IMR-90 (cell line): Measurements from ENCODE around the gene ZNF286A. TPM values are rescaled to one million over a fixed set of nuclear protein-coding genes. Genes with fewer than 3 reads are reported as not detected.
A peak's percentile ranks its signal among the peaks of the same experiment; 100 is the strongest.
"Not testable (repeated sequence)": the region's sequence is repeated elsewhere in the genome, so short reads cannot be mapped to it uniquely, and the experiment has no call there.

Experiments used
- ATAC-seq: fragments of 200-7000 bp; cut with Tn5 transposase; 2 replicates; pipeline ENCODE4 v1.9.1; 2020; ENCODE audit warnings: low read depth, mild to moderate bottlenecking, moderate library complexity
- BruUV-seq: library from RNA; stranded (reverse); fragments of 400-500 nt; replicated peaks from 2 replicates; lab custom pipeline; 2021; lab: Mats Ljungman, UMichigan
- CTCF ChIA-PET: fragments of 300-600 bp; formaldehyde crosslinking; extraction: SDS; loops from one replicate; lab custom pipeline; 2021; ENCODE audit warnings: antibody characterized with exemption; lab: Yijun Ruan, JAX
- POLR2A ChIA-PET: fragments of 300-600 bp; sonication (Branson Sonifier 250); formaldehyde crosslinking; loops from one replicate; lab custom pipeline; 2022; ENCODE audit warnings: antibody characterized with exemption; ENCODE audit not compliant: unreplicated experiment; lab: Charles Lee
- DNase-seq: peaks from one replicate; pipeline ENCODE4 v3.0.0; 2013
- H2AFZ ChIP-seq: replicated peaks from 2 replicates; pipeline ENCODE3; 2013; ENCODE audit warnings: low read length, mild to moderate bottlenecking; ENCODE audit not compliant: poor library complexity
- H2AK5ac ChIP-seq: 2 replicates; pipeline ENCODE4 v1.6.1; 2013; ENCODE audit warnings: low read depth, low read length, inconsistent platforms
- H2AK9ac ChIP-seq: replicated peaks from 2 replicates; pipeline ENCODE3; 2013; ENCODE audit warnings: mild to moderate bottlenecking, low read depth, low read length, moderate library complexity; ENCODE audit not compliant: poor library complexity
- H2BK120ac ChIP-seq: 2 replicates; pipeline ENCODE4 v1.6.1; 2013; ENCODE audit warnings: low read depth, low read length, inconsistent platforms
- H2BK15ac ChIP-seq: 3 replicates; pipeline ENCODE4 v1.6.1; 2013; ENCODE audit warnings: low read depth, low read length, inconsistent platforms
- H2BK20ac ChIP-seq: 2 replicates; pipeline ENCODE4 v1.6.1; 2013; ENCODE audit warnings: low read depth, mild to moderate bottlenecking, inconsistent platforms, low read length, moderate library complexity
- H2BK5ac ChIP-seq: 2 replicates; pipeline ENCODE4 v1.6.1; 2013; ENCODE audit warnings: mild to moderate bottlenecking, low read depth, low read length, inconsistent platforms; ENCODE audit not compliant: poor library complexity, severe bottlenecking
- H3K14ac ChIP-seq: replicated peaks from 2 replicates; pipeline ENCODE4 v1.6.1; 2013; ENCODE audit warnings: low read depth, low read length, inconsistent platforms
- H3K18ac ChIP-seq: 2 replicates; pipeline ENCODE4 v1.6.1; 2013; ENCODE audit warnings: low read depth, low read length, control low read depth
- H3K23ac ChIP-seq: 2 replicates; pipeline ENCODE4 v1.6.1; 2013; ENCODE audit warnings: low read depth, low read length, inconsistent platforms
- H3K27ac ChIP-seq: 2 replicates; pipeline ENCODE4 v1.5.1; 2013; ENCODE audit warnings: mild to moderate bottlenecking, control low read depth, low read length; ENCODE audit not compliant: insufficient read depth
- H3K27me3 ChIP-seq: 2 replicates; pipeline ENCODE4 v1.6.1; 2013; ENCODE audit warnings: low read length; ENCODE audit not compliant: control insufficient read depth, insufficient read depth
- H3K36me3 ChIP-seq: 2 replicates; pipeline ENCODE4 v1.6.1; 2013; ENCODE audit warnings: low read length, mixed read lengths; ENCODE audit not compliant: control insufficient read depth, insufficient read depth
- H3K4ac ChIP-seq: 2 replicates; pipeline ENCODE4 v1.6.1; 2013; ENCODE audit warnings: low read depth, low read length, inconsistent platforms
- H3K4me1 ChIP-seq: 2 replicates; pipeline ENCODE4 v1.6.1; 2013; ENCODE audit warnings: low read length, mixed read lengths; ENCODE audit not compliant: control insufficient read depth, insufficient read depth
- H3K4me2 ChIP-seq: 2 replicates; pipeline ENCODE4 v1.6.1; 2013; ENCODE audit warnings: low read depth, mild to moderate bottlenecking, control low read depth, low read length, moderate library complexity
- H3K4me3 ChIP-seq: 2 replicates; pipeline ENCODE4 v1.5.1; 2013; ENCODE audit warnings: low read depth, mild to moderate bottlenecking, control low read depth, low read length, moderate library complexity; ENCODE audit not compliant: insufficient read depth
- H3K56ac ChIP-seq: 2 replicates; pipeline ENCODE4 v1.6.1; 2013; ENCODE audit warnings: low read length, inconsistent platforms; ENCODE audit not compliant: insufficient read depth; ENCODE audit errors: extremely low read depth
- H3K79me1 ChIP-seq, 2 experiments: 2 replicates each; pipeline ENCODE4 v1.6.1; 2013; ENCODE audit warnings: low read length in 2 of 2, inconsistent platforms in 1 of 2, low read depth in 1 of 2
- H3K9ac ChIP-seq: 2 replicates; pipeline ENCODE4 v1.6.1; 2013; ENCODE audit warnings: low read depth, low read length, control low read depth
- H3K9me1 ChIP-seq: 2 replicates; pipeline ENCODE4 v1.6.1; 2013; ENCODE audit warnings: low read length, inconsistent platforms; ENCODE audit not compliant: insufficient read depth
- H3K9me3 ChIP-seq: 2 replicates; pipeline ENCODE4 v1.6.1; 2013; ENCODE audit warnings: low read length; ENCODE audit not compliant: control insufficient read depth, insufficient read depth
- H4K20me1 ChIP-seq: 2 replicates; pipeline ENCODE4 v1.6.1; 2013; ENCODE audit warnings: low read length, inconsistent platforms; ENCODE audit not compliant: insufficient read depth
- H4K5ac ChIP-seq: 2 replicates; pipeline ENCODE4 v1.6.1; 2013; ENCODE audit warnings: mild to moderate bottlenecking, low read depth, low read length, control low read depth
- H4K8ac ChIP-seq, 2 experiments: 2 replicates each; pipeline ENCODE4 v1.6.1; 2013; ENCODE audit warnings: low read depth in 2 of 2, low read length in 2 of 2, control low read depth in 1 of 2, inconsistent platforms in 1 of 2
- H4K91ac ChIP-seq: 2 replicates; pipeline ENCODE4 v1.6.1; 2013; ENCODE audit warnings: low read depth, low read length, inconsistent platforms; ENCODE audit not compliant: insufficient read depth
- CEBPB ChIP-seq: IDR thresholded peaks from 2 replicates; pipeline ENCODE4 v1.6.1; 2012; ENCODE audit warnings: low read depth, low read length, improper control_type of control experiment
- FOS ChIP-seq: fragments of 150-350 bp; IDR thresholded peaks from 2 replicates; pipeline ENCODE4 v1.6.1; 2016; ENCODE audit warnings: low read depth, low read length
- MAFK ChIP-seq: IDR thresholded peaks from 2 replicates; pipeline ENCODE4 v1.6.1; 2012; ENCODE audit warnings: low read depth, low read length, improper control_type of control experiment
- RCOR1 ChIP-seq: IDR thresholded peaks from 2 replicates; pipeline ENCODE4 v1.6.1; 2012; ENCODE audit warnings: mild to moderate bottlenecking, low read length, improper control_type of control experiment; ENCODE audit not compliant: insufficient replicate concordance
- USF2 ChIP-seq: fragments of 150-350 bp; IDR thresholded peaks from 2 replicates; pipeline ENCODE4 v1.6.1; 2017; ENCODE audit warnings: mild to moderate bottlenecking, antibody characterized with exemption, low read length, low read depth
- WGBS, 2 experiments: methylation state at CpG; one replicate each; pipeline versions ENCODE4 v1.1.5 to v1.1.7; 2013; ENCODE audit warnings: missing lambda C conversion rate in 2 of 2; ENCODE audit not compliant: insufficient read length in 1 of 2; ENCODE audit errors: extremely low coverage in 2 of 2; 5-methylcytosine and 5-hydroxymethylcytosine counted together
- dilution Hi-C: fragments of 300-500 bp; cut with HindIII; formaldehyde crosslinking; loops from one replicate; pipeline ENCODE4 v1.14.3; 2018; ENCODE audit warnings: low sequenced_read_pairs; ENCODE audit not compliant: unreplicated experiment
- in situ Hi-C: fragments of 300-500 bp; cut with MboI; formaldehyde crosslinking; loops from 3 replicates; pipeline ENCODE4 v1.14.3; 2019; ENCODE audit warnings: low sequenced_read_pairs, inconsistent platforms, mixed read lengths
- intact Hi-C: fragments of 100-400 bp; cut with micrococcal nuclease; formaldehyde crosslinking; loops from 2 replicates; pipeline ENCODE4 v1.10.0; 2022
- polyA plus RNA-seq, 3 experiments: library from polyadenylated mRNA; depleted of rRNA; stranded (reverse); fragments of >200 nt; gene quantifications; 2 replicates each; pipeline ENCODE4 v1.2.3, GENCODE V29; 2012; ENCODE audit warnings: low replicate concordance in 1 of 3
- total RNA-seq: library from RNA; depleted of rRNA; stranded (reverse); fragments of >200 nt; gene quantifications from 2 replicates; pipeline ENCODE4 v1.2.3, GENCODE V29; 2012

ZNF286A gene
- total and polyA plus RNA-seq, 2 of the 4 experiments (the other 2 are of a cell fraction): 19.8 to 37.6 TPM

GRCh38 chr17:15651583-15652110, 47.9 kb upstream of the ZNF286A start (continued):
- TF ChIP-seq USF2: peak; percentile 93
- TF ChIP-seq CEBPB: peak; percentile 78

GRCh38 chr17:15652960-15653359, 46.6 kb upstream of the ZNF286A start:
- Histone ChIP-seq H3K56ac (no peak overlapping the region), H3K27me3 (no peaks in the 10 kb centered on the region), H4K8ac (no peak overlapping the region), H3K14ac (no peak overlapping the region), H2BK5ac (no peak overlapping the region), H2BK20ac (no peak overlapping the region), H3K9ac (no peak overlapping the region), H2AFZ (no peak overlapping the region), H2BK120ac (no peak overlapping the region), H3K27ac (no peak overlapping the region), H3K9me3 (no peaks in the 10 kb centered on the region), H2BK15ac (0 out of 3 replicates have a peak overlapping the region, but pooled peaks have one; percentile 53), H2AK5ac (peak overlapping the region; percentile 92), H4K20me1 (no peaks in the 10 kb centered on the region), H3K18ac (no peak overlapping the region), H2AK9ac (no peak overlapping the region), H4K91ac (0 out of 2 replicates have a peak overlapping the region, but pooled peaks have one; percentile 7), H3K36me3 (no peaks in the 10 kb centered on the region), H3K23ac (no peak overlapping the region), H3K4ac (no peak overlapping the region; the same call in 1 of the 2 replicates), H3K9me1 (peaks cover 4% of the 10 kb centered on the region), H3K4me2 (no peak overlapping the region), H4K5ac (no peak overlapping the region), H3K4me1 (peaks cover 14% of the 10 kb centered on the region), H3K79me1 (peaks cover 9 to 28% of the 10 kb centered on the region in 2 experiments), H3K4me3 (no peak overlapping the region)
- in situ Hi-C loops: loop anchor here (25.0 kb wide), 1 partner anchor 391 kb away; the partner anchor contains the start of gene PMP22
- DNase-seq (no peak), ATAC-seq (no peak)
- BruUV-seq: no TSS peak
- intact Hi-C loops: loop anchor here (5.0 kb wide), 1 partner anchor 396 kb away; no protein-coding TSS in a partner anchor
- WGBS, 2 experiments: 83% methylated on average over 2 of the region's 6 CpGs; no CpG with 5 or more reads in 1 of the 2 experiments
- dilution Hi-C loops: no loop called here
- ChIA-PET POLR2A (no interaction called here), CTCF (no interaction called here)
- TF ChIP-seq FOS (no peak), MAFK (no peak), RCOR1 (no peak)

GRCh38 chr17:15654401-15654800, 45.2 kb upstream of the ZNF286A start:
- H3K9me1 ChIP-seq, H2AFZ ChIP-seq, H3K27me3 ChIP-seq, H4K91ac ChIP-seq, BruUV-seq, H2BK5ac ChIP-seq, CTCF ChIA-PET, H3K4me1 ChIP-seq, H3K36me3 ChIP-seq, H2AK5ac ChIP-seq, dilution Hi-C loops, H3K9me3 ChIP-seq, H3K4ac ChIP-seq, POLR2A ChIA-PET, H4K5ac ChIP-seq, H2AK9ac ChIP-seq, DNase-seq, H2BK20ac ChIP-seq, H4K20me1 ChIP-seq, H3K14ac ChIP-seq, H2BK120ac ChIP-seq, H3K9ac ChIP-seq, H3K27ac ChIP-seq, H3K56ac ChIP-seq, H3K4me3 ChIP-seq, H2BK15ac ChIP-seq, H4K8ac ChIP-seq, ATAC-seq: not testable (repeated sequence)
- in situ Hi-C loops (loop anchor here (25.0 kb wide), 1 partner anchor 392 kb away; the partner anchor contains the start of gene PMP22), intact Hi-C loops (loop anchor here (5.0 kb wide), 1 partner anchor 397 kb away; no protein-coding TSS in a partner anchor)
- no CpG with 5 or more reads among the region's 3 CpGs for WGBS, 2 experiments
- H3K18ac ChIP-seq: 0 out of 2 replicates have a peak overlapping the region, but pooled peaks have one; percentile 17
- H3K23ac ChIP-seq: peak overlapping the region; percentile 52; the same call in 1 of the 2 replicates
- peaks cover 3 to 19% of the 10 kb centered on the region in 2 experiments for H3K79me1 ChIP-seq
- peak overlapping the region; percentile 37; the same call in 1 of the 2 replicates for H3K4me2 ChIP-seq
